ENCODE results near the gene CEP57L1. TPM values are rescaled to one million over a fixed set of nuclear protein-coding genes. Genes with fewer than 3 reads are reported as not detected.
A peak's percentile ranks its signal among the peaks of the same experiment; 100 is the strongest.

CEP57L1 gene
- total RNA-seq, 1 donor from 2014 or later = 11.0 TPM

- Mint-ChIP-seq H3K27ac (ENCODE audit: unreplicated experiment) (peak overlapping the region; percentile 99), H3K4me3 (ENCODE audit: unreplicated experiment) (no peak overlapping the region)
Observed at GRCh38 chr6:109060571-109060970, 34.7 kb upstream of the CEP57L1 start.

DNA sequence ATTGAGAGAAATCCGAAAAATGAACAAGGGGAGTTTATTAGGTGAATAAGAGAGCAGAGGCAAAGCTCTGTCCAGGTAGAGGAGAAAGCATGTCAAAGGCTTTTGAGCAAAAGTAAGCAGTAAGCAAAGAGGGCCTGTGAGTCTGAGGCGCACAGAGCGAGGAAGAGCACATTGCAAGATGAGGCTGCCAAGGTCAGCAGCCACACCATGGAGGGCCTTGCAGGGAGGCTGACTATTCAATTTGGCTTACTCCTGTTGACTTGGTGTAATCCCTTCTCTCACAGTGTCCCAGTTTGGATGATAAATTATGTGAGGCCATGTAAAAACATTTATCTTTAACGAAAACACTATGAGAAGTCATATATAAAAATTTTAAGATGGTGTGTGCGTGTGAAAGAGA is 33.1 kb upstream of the CEP57L1 start:
- no peaks in the 10 kb centered on the region for H3K9me3 Mint-ChIP-seq (ENCODE audit: unreplicated experiment)
- H3K4me1 Mint-ChIP-seq (ENCODE audit: unreplicated experiment) = peaks cover 18% of the 10 kb centered on the region

More at GRCh38 chr6:109060571-109060970, 34.7 kb upstream of the CEP57L1 start:
- Mint-ChIP-seq H3K27me3 (ENCODE audit: unreplicated experiment) (no peaks in the 10 kb centered on the region), H3K4me1 (ENCODE audit: unreplicated experiment) (peaks cover 18% of the 10 kb centered on the region), H3K36me3 (ENCODE audit: low read depth, unreplicated experiment) (no peaks in the 10 kb centered on the region), H3K9me3 (ENCODE audit: unreplicated experiment) (no peaks in the 10 kb centered on the region)
- DNase-seq (ENCODE audit: low spot score) = no peak
- TF ChIP-seq, protein P1, sequence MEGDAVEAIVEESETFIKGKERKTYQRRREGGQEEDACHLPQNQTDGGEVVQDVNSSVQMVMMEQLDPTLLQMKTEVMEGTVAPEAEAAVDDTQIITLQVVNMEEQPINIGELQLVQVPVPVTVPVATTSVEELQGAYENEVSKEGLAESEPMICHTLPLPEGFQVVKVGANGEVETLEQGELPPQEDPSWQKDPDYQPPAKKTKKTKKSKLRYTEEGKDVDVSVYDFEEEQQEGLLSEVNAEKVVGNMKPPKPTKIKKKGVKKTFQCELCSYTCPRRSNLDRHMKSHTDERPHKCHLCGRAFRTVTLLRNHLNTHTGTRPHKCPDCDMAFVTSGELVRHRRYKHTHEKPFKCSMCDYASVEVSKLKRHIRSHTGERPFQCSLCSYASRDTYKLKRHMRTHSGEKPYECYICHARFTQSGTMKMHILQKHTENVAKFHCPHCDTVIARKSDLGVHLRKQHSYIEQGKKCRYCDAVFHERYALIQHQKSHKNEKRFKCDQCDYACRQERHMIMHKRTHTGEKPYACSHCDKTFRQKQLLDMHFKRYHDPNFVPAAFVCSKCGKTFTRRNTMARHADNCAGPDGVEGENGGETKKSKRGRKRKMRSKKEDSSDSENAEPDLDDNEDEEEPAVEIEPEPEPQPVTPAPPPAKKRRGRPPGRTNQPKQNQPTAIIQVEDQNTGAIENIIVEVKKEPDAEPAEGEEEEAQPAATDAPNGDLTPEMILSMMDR (IDR thresholded peaks at IDR 0.05; ENCODE audit: unreplicated experiment) = no peak

DNA sequence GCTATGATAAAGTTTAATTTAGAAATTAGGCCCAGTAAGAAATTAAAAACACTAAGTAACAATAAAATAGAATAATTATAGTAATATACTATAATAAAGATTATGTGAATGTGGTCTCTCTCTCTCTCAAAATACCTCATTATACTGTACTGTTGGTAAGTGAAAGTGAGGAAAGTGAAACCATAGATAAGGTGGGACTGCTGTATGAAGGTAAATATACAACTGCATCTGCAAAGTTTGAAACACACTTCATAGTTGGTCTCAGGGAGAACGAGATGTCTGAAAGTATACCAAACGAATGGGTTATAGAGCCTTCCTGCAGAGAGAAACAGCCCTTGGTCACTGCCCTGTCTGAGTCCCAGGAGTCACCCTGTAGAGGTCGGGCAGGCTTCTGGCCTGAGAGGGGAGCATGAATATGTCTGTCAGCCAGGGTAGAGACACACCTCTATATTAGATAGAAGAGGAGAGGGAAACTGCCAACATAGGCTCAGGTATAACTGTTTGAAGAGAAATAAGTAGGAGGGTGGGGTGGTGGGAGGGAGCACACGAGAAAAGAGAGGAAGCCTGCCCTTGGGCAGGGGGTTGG is 32.4 kb upstream of the CEP57L1 start:
- Mint-ChIP-seq H3K36me3 (ENCODE audit: low read depth, unreplicated experiment) (no peaks in the 10 kb centered on the region), H3K9me3 (ENCODE audit: unreplicated experiment) (no peaks in the 10 kb centered on the region), H3K4me3 (ENCODE audit: unreplicated experiment) (no peak overlapping the region), H3K4me1 (ENCODE audit: unreplicated experiment) (peaks cover 18% of the 10 kb centered on the region), H3K27me3 (ENCODE audit: unreplicated experiment) (no peaks in the 10 kb centered on the region), H3K27ac (ENCODE audit: unreplicated experiment) (no peak overlapping the region)
- TF ChIP-seq, protein P1 (IDR thresholded peaks at IDR 0.05; ENCODE audit: unreplicated experiment) = no peak
- DNase-seq (ENCODE audit: low spot score) = no peak

More for the DNA sequence above, 33.1 kb upstream of the CEP57L1 start:
- TF ChIP-seq, protein P1 (IDR thresholded peaks at IDR 0.05; ENCODE audit: unreplicated experiment) = no peak
- Mint-ChIP-seq H3K36me3 (ENCODE audit: low read depth, unreplicated experiment) (no peaks in the 10 kb centered on the region), H3K27me3 (ENCODE audit: unreplicated experiment) (no peaks in the 10 kb centered on the region), H3K27ac (ENCODE audit: unreplicated experiment) (no peak overlapping the region), H3K4me3 (ENCODE audit: unreplicated experiment) (no peak overlapping the region)
- no peak for DNase-seq (ENCODE audit: low spot score)

DNA sequence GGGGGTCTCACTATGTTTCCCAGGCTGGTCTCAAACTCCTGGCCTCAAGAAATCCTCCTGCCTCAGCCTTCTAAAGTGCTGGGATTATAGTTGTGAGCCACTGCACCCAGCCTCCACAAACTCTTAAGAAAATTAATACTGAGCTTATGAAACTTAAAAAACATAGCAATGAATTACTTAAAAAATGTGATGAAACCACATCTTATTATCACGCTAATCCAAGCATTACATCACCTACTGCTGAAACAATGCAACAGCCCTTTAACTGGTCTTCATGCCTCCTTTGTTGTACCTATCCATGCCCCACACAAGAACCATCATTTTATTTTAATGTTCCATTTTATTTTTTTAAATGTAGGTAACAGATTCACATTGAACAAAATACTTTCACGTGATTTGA is 25.6 kb upstream of the CEP57L1 start:
- TF ChIP-seq, protein P1 (IDR thresholded peaks at IDR 0.05; ENCODE audit: unreplicated experiment) = no peak
- no peak overlapping the region for H3K27ac Mint-ChIP-seq (ENCODE audit: unreplicated experiment)
- H3K27me3 Mint-ChIP-seq (ENCODE audit: unreplicated experiment) = no peaks in the 10 kb centered on the region

DNA sequence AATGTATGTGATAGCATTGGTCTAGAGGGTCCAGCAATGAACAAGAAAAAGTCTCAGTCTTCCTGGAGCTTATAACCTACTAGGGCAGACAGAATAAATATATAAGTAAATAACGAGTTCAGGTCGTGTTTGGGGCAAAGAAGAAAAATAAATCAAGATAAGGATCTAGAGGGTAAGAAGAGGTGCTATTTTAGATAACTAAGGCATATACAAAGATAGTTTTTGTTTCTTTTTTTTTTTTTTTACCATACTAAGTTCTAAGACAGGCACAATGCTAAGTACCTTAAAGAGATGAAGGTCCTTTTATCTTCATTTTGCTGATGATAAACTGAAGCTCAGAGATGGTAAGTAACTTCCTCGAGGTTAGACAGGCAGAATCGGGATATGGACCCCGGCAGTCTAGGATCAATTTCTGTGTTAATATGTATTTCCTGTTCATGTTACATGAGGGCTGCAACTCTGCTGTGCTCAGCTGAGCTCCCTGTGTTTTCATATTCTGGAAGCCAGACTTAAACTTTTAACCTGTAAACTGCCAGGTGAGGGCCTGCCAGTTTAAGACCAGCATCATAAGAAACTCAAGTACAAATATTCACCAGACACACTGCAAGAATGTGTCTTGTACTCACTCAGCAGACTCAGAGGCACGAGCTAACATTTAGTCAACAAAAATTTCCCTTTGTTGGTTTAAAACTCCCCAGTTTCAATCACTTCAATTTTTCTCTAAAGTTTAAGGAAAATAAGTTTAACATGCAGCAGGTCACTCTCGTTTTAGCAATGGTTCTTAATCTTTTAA is 24.0 kb upstream of the CEP57L1 start:
- TF ChIP-seq, protein P1 (IDR thresholded peaks at IDR 0.05; ENCODE audit: unreplicated experiment) = no peak
- DNase-seq (ENCODE audit: low spot score) = no peak
- H3K9me3 Mint-ChIP-seq (ENCODE audit: unreplicated experiment) = no peaks in the 10 kb centered on the region
- peaks cover 4% of the 10 kb centered on the region for H3K4me1 Mint-ChIP-seq (ENCODE audit: unreplicated experiment)
- H3K27me3 Mint-ChIP-seq (ENCODE audit: unreplicated experiment) = no peaks in the 10 kb centered on the region
- no peak overlapping the region for H3K27ac Mint-ChIP-seq (ENCODE audit: unreplicated experiment)
- no peak overlapping the region for H3K4me3 Mint-ChIP-seq (ENCODE audit: unreplicated experiment)
- H3K36me3 Mint-ChIP-seq (ENCODE audit: low read depth, unreplicated experiment) = no peaks in the 10 kb centered on the region

More for the DNA sequence above, 25.6 kb upstream of the CEP57L1 start:
- H3K4me3 Mint-ChIP-seq (ENCODE audit: unreplicated experiment) = no peak overlapping the region
- no peaks in the 10 kb centered on the region for H3K9me3 Mint-ChIP-seq (ENCODE audit: unreplicated experiment)
- DNase-seq (ENCODE audit: low spot score) = no peak
- no peaks in the 10 kb centered on the region for H3K36me3 Mint-ChIP-seq (ENCODE audit: low read depth, unreplicated experiment)
- peaks cover 3% of the 10 kb centered on the region for H3K4me1 Mint-ChIP-seq (ENCODE audit: unreplicated experiment)
